Activated CD4-positive, alpha-beta T cell treated with anti-CD3 and anti-CD28 coated beads for 36 hours (primary cell): ENCODE measurements around the gene ANKS1B. TPM values are rescaled to one million over a fixed set of nuclear protein-coding genes. Genes with fewer than 3 reads are reported as not detected.

Experiments
- ATAC-seq: fragments of 200-7000 bp; cut with Tn5 transposase; one replicate; pipeline ENCODE4 v1.10.0; 2021; ENCODE audit warnings: mild to moderate bottlenecking, moderate library complexity
- CTCF ChIA-PET: fragments of 350-600 bp; sonication (Branson Sonifier 250); formaldehyde crosslinking; loops from one replicate; lab custom pipeline; 2021; ENCODE audit warnings: antibody characterized with exemption; lab: Charles Lee
- POLR2A ChIA-PET: fragments of 350-600 bp; sonication (Branson Sonifier 250); formaldehyde crosslinking; loops from one replicate; lab custom pipeline; 2021; ENCODE audit warnings: antibody characterized with exemption, inconsistent platforms; lab: Charles Lee
- DNase-seq: peaks from one replicate; pipeline ENCODE4 v3.0.0-alpha.2; 2020
- H3K27ac Mint-ChIP-seq: one replicate; pipeline ENCODE4 v1.8.0; 2021; ENCODE audit warnings: mixed read lengths
- H3K27me3 Mint-ChIP-seq: one replicate; pipeline ENCODE4 v1.8.0; 2021; ENCODE audit warnings: mixed read lengths
- H3K36me3 Mint-ChIP-seq: one replicate; pipeline ENCODE4 v1.8.0; 2021; ENCODE audit warnings: low read depth, mixed read lengths
- H3K4me1 Mint-ChIP-seq: one replicate; pipeline ENCODE4 v1.8.0; 2021; ENCODE audit warnings: mixed read lengths
- H3K4me3 Mint-ChIP-seq: one replicate; pipeline ENCODE4 v1.8.0; 2021; ENCODE audit warnings: mild to moderate bottlenecking, moderate library complexity, mixed read lengths
- H3K9me3 Mint-ChIP-seq: one replicate; pipeline ENCODE4 v1.8.0; 2021; ENCODE audit warnings: low read depth, mixed read lengths
- intact Hi-C, 2 experiments: fragments of 100-400 bp; cut with DNase I in 1 of 2; cut with micrococcal nuclease in 1 of 2; formaldehyde crosslinking; loops; one replicate each; pipeline versions ENCODE4 v1.14.2 to v1.15.1; 2022 to 2024; cut with DNase I, micrococcal nuclease
- total RNA-seq, 2 experiments: library from RNA; stranded (reverse); gene quantifications; one replicate each; pipeline ENCODE4 v1.2.3, GENCODE V29; 2021

The ANKS1B gene
- total RNA-seq, 2 experiments from 2014 or later = 0.19 to 0.73 TPM

GRCh38 chr12:99783421-99783820 is 201.3 kb downstream of the ANKS1B start:
- Mint-ChIP-seq H3K27ac (no peak overlapping the region), H3K4me3 (no peak overlapping the region), H3K27me3 (no peaks in the 10 kb centered on the region), H3K4me1 (no peaks in the 10 kb centered on the region), H3K36me3 (no peaks in the 10 kb centered on the region), H3K9me3 (peaks cover 5% of the 10 kb centered on the region)
- ATAC-seq = no peak
- intact Hi-C loops = no loop called here
- ChIA-PET CTCF (no interaction called here), POLR2A (no interaction called here)
- no peak for DNase-seq

GRCh38 chr12:99772274-99772673 is 212.5 kb downstream of the ANKS1B start:
- Mint-ChIP-seq H3K27me3 (no peaks in the 10 kb centered on the region), H3K4me1 (no peaks in the 10 kb centered on the region), H3K9me3 (no peaks in the 10 kb centered on the region), H3K36me3 (no peaks in the 10 kb centered on the region), H3K27ac (no peak overlapping the region), H3K4me3 (no peak overlapping the region)
- no peak for DNase-seq
- POLR2A ChIA-PET = no interaction called here
- CTCF ChIA-PET = interaction anchor here (0.7 kb wide), 1 partner anchor 146 kb away, joined by 3 read pairs; no protein-coding TSS in a partner anchor
- intact Hi-C loops = no loop called here
- ATAC-seq = no peak

- no peak overlapping the region for H3K27ac Mint-ChIP-seq
- no peaks in the 10 kb centered on the region for H3K36me3 Mint-ChIP-seq
- ATAC-seq = no peak
- no peak for DNase-seq
- H3K4me3 Mint-ChIP-seq = no peak overlapping the region
- no peaks in the 10 kb centered on the region for H3K27me3 Mint-ChIP-seq
- ChIA-PET POLR2A (no interaction called here), CTCF (interaction anchor here (0.7 kb wide), 1 partner anchor 147 kb away, joined by 3 read pairs; no protein-coding TSS in a partner anchor)
- no peaks in the 10 kb centered on the region for H3K4me1 Mint-ChIP-seq
- no peaks in the 10 kb centered on the region for H3K9me3 Mint-ChIP-seq
- intact Hi-C loops = no loop called here
These were observed 213.1 kb downstream of the ANKS1B start for GRCh38 chr12:99771659-99772058.

GRCh38 chr12:99769396-99769980 is 215.2 kb downstream of the ANKS1B start:
- Mint-ChIP-seq H3K9me3 (no peaks in the 10 kb centered on the region), H3K27ac (no peak overlapping the region), H3K27me3 (no peaks in the 10 kb centered on the region), H3K36me3 (no peaks in the 10 kb centered on the region), H3K4me3 (no peak overlapping the region), H3K4me1 (no peaks in the 10 kb centered on the region)
- DNase-seq (no peak), ATAC-seq (no peak)
- intact Hi-C loops = loop anchor here (2.0 to 5.0 kb wide), 2 partner anchors 383 to 727 kb away; no protein-coding TSS in a partner anchor
- ChIA-PET POLR2A (no interaction called here), CTCF (no interaction called here)

- intact Hi-C loops = loop anchor here (2.0 to 5.0 kb wide), 2 partner anchors 382 to 726 kb away; no protein-coding TSS in a partner anchor
- CTCF ChIA-PET = no interaction called here
- no peak for ATAC-seq
These were observed 216.0 kb downstream of the ANKS1B start for GRCh38 chr12:99768758-99769157.

GRCh38 chr12:99767809-99768208 is 216.9 kb downstream of the ANKS1B start:
- POLR2A ChIA-PET = no interaction called here
- H3K4me1 Mint-ChIP-seq = no peaks in the 10 kb centered on the region
- CTCF ChIA-PET = interaction anchor here (1.1 kb wide), 1 partner anchor 723 kb away, joined by 6 read pairs; no protein-coding TSS in a partner anchor
- ATAC-seq (no peak), DNase-seq (no peak)
- H3K27me3 Mint-ChIP-seq = no peaks in the 10 kb centered on the region
- intact Hi-C loops = loop anchor here (2.0 to 5.0 kb wide), 3 partner anchors 381 to 726 kb away; no protein-coding TSS in a partner anchor
- H3K36me3 Mint-ChIP-seq = no peaks in the 10 kb centered on the region
- H3K27ac Mint-ChIP-seq = no peak overlapping the region
- no peaks in the 10 kb centered on the region for H3K9me3 Mint-ChIP-seq
- H3K4me3 Mint-ChIP-seq = no peak overlapping the region

More at GRCh38 chr12:99768758-99769157, 216.0 kb downstream of the ANKS1B start:
- no peaks in the 10 kb centered on the region for H3K36me3 Mint-ChIP-seq
- POLR2A ChIA-PET = no interaction called here
- no peak for DNase-seq
- H3K4me1 Mint-ChIP-seq = no peaks in the 10 kb centered on the region
- H3K27ac Mint-ChIP-seq = no peak overlapping the region
- H3K4me3 Mint-ChIP-seq = no peak overlapping the region
- no peaks in the 10 kb centered on the region for H3K27me3 Mint-ChIP-seq
- no peaks in the 10 kb centered on the region for H3K9me3 Mint-ChIP-seq

- Mint-ChIP-seq H3K27me3 (no peaks in the 10 kb centered on the region), H3K9me3 (no peaks in the 10 kb centered on the region), H3K4me1 (no peaks in the 10 kb centered on the region), H3K27ac (no peak overlapping the region), H3K4me3 (no peak overlapping the region), H3K36me3 (no peaks in the 10 kb centered on the region)
- intact Hi-C loops = loop anchor here (2.0 to 5.0 kb wide), 2 partner anchors 722 to 724 kb away; no protein-coding TSS in a partner anchor
- ATAC-seq (no peak), DNase-seq (no peak)
- ChIA-PET POLR2A (no interaction called here), CTCF (no interaction called here)
These were observed 218.3 kb downstream of the ANKS1B start for GRCh38 chr12:99766408-99766807.

GRCh38 chr12:99765469-99766114 is 219.1 kb downstream of the ANKS1B start:
- H3K36me3 Mint-ChIP-seq = no peaks in the 10 kb centered on the region
- H3K27me3 Mint-ChIP-seq = no peaks in the 10 kb centered on the region
- no peak for ATAC-seq
- no peak overlapping the region for H3K27ac Mint-ChIP-seq
- DNase-seq = no peak
- CTCF ChIA-PET = no interaction called here
- intact Hi-C loops = loop anchor here (2.0 to 5.0 kb wide), 2 partner anchors 721 to 723 kb away; no protein-coding TSS in a partner anchor
- H3K4me1 Mint-ChIP-seq = no peaks in the 10 kb centered on the region
- no peak overlapping the region for H3K4me3 Mint-ChIP-seq
- POLR2A ChIA-PET = no interaction called here
- H3K9me3 Mint-ChIP-seq = no peaks in the 10 kb centered on the region

- H3K9me3 Mint-ChIP-seq = peaks cover 2% of the 10 kb centered on the region
- POLR2A ChIA-PET = no interaction called here
- DNase-seq (no peak), ATAC-seq (no peak)
- no peak overlapping the region for H3K27ac Mint-ChIP-seq
- H3K4me3 Mint-ChIP-seq = no peak overlapping the region
- no peaks in the 10 kb centered on the region for H3K36me3 Mint-ChIP-seq
- no peaks in the 10 kb centered on the region for H3K27me3 Mint-ChIP-seq
- intact Hi-C loops = no loop called here
- H3K4me1 Mint-ChIP-seq = no peaks in the 10 kb centered on the region
- CTCF ChIA-PET = no interaction called here
These were observed 225.3 kb downstream of the ANKS1B start for GRCh38 chr12:99759444-99759843.

- intact Hi-C loops = no loop called here
- ChIA-PET POLR2A (no interaction called here), CTCF (no interaction called here)
- Mint-ChIP-seq H3K4me3 (no peak overlapping the region), H3K4me1 (no peaks in the 10 kb centered on the region), H3K9me3 (peaks cover 7% of the 10 kb centered on the region), H3K27me3 (no peaks in the 10 kb centered on the region), H3K27ac (no peak overlapping the region), H3K36me3 (no peaks in the 10 kb centered on the region)
- no peak for ATAC-seq
- no peak for DNase-seq
These were observed 225.7 kb downstream of the ANKS1B start for GRCh38 chr12:99758997-99759396.

GRCh38 chr12:99752740-99753139 is 232.0 kb downstream of the ANKS1B start:
- CTCF ChIA-PET = no interaction called here
- Mint-ChIP-seq H3K27ac (no peak overlapping the region), H3K4me1 (no peaks in the 10 kb centered on the region), H3K36me3 (no peaks in the 10 kb centered on the region), H3K27me3 (no peaks in the 10 kb centered on the region), H3K4me3 (no peak overlapping the region), H3K9me3 (peaks cover 12% of the 10 kb centered on the region)
- ATAC-seq = no peak
- POLR2A ChIA-PET = no interaction called here
- DNase-seq = no peak
- intact Hi-C loops = no loop called here

- no peak for ATAC-seq
- ChIA-PET POLR2A (no interaction called here), CTCF (no interaction called here)
- intact Hi-C loops = no loop called here
- Mint-ChIP-seq H3K27me3 (no peaks in the 10 kb centered on the region), H3K4me3 (no peak overlapping the region), H3K4me1 (no peaks in the 10 kb centered on the region), H3K36me3 (no peaks in the 10 kb centered on the region), H3K27ac (no peak overlapping the region), H3K9me3 (no peaks in the 10 kb centered on the region)
- no peak for DNase-seq
These were observed 238.2 kb downstream of the ANKS1B start for GRCh38 chr12:99746538-99746937.
